ENCODE data around the gene LRRC49.

The LRRC49 gene

DNA sequence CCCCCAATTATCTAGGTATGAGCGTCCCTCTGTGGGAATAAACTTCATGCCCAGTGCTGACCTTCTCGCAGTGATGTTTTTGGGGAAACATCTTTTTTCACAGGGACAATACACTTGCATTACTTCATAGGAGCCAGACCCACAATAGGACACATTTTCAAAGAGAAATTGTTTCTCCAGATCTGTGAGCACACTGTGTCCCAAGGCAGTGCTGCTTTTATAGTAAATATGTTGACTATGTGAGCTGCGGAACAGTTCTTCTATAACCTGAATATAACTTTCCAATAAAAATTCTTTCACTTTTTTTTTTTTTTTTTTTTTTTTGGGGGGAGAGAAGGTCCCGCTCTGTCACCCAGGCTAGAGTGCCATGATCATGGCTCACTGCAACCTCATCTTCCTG lies 205.3 kb downstream of the LRRC49 start:
- DNase-seq, result no peak

DNA sequence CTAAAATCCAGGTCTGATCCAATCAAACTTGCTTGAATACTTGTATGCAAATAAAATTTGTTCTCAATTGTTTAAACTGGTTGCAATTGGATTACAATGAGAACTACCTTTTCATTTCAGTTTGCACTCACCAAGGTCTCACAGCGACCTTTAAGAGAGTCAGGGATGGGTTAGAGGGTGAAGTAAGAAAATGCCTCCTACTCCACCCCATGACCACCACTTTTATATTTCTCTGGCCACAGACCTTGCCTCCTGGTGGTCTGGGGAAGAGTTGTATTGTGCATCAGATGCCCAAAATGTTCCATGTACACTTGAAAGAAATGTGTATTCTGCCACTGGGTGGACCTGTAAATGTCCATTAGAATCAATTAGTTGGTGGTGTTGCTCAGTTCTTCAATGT lies 206.3 kb downstream of the LRRC49 start:
- DNase-seq, result no peak

Measured in CD4-positive, alpha-beta T cell treated with Interleukin-17A for 1 hour (primary cell).